Measurements from ENCODE around the gene DNAJC25. TPM values are rescaled to one million over a fixed set of nuclear protein-coding genes. Genes with fewer than 3 reads are reported as not detected.

The DNAJC25 gene
- total RNA-seq, 1 experiment from 2014 or later: 6.0 TPM

DNA sequence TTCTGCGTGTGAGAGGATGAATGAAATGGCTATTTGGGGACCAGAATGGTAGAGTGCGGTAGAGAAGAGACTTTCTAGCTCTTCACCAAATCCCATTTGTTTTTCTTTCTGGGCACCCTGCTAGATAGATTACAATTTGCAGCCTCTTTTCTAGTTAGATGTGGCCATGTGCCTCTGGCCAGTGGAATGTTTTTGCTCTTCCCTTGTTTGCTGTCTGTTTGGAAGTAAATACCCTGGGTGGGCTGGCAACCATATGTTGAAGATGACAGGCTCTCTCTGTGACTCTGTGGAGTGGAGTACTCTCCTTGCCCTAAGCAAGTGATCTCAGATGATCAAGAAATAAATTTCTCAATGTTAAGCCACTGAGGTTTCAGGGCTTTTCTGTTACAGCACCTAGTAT, 43.2 kb downstream of the DNAJC25 start:
- TF ChIP-seq TCF7L2 (IDR thresholded peaks at IDR 0.05; ENCODE audit: low read depth, low read length) (no peak), POLR2AphosphoS5 (IDR thresholded peaks at IDR 0.05; ENCODE audit: low read depth, low read length) (no peak), SIN3A (IDR thresholded peaks at IDR 0.05; ENCODE audit: borderline replicate concordance, insufficient read depth, low read depth, low read length) (no peak)
- TF ChIP-seq, protein P1, sequence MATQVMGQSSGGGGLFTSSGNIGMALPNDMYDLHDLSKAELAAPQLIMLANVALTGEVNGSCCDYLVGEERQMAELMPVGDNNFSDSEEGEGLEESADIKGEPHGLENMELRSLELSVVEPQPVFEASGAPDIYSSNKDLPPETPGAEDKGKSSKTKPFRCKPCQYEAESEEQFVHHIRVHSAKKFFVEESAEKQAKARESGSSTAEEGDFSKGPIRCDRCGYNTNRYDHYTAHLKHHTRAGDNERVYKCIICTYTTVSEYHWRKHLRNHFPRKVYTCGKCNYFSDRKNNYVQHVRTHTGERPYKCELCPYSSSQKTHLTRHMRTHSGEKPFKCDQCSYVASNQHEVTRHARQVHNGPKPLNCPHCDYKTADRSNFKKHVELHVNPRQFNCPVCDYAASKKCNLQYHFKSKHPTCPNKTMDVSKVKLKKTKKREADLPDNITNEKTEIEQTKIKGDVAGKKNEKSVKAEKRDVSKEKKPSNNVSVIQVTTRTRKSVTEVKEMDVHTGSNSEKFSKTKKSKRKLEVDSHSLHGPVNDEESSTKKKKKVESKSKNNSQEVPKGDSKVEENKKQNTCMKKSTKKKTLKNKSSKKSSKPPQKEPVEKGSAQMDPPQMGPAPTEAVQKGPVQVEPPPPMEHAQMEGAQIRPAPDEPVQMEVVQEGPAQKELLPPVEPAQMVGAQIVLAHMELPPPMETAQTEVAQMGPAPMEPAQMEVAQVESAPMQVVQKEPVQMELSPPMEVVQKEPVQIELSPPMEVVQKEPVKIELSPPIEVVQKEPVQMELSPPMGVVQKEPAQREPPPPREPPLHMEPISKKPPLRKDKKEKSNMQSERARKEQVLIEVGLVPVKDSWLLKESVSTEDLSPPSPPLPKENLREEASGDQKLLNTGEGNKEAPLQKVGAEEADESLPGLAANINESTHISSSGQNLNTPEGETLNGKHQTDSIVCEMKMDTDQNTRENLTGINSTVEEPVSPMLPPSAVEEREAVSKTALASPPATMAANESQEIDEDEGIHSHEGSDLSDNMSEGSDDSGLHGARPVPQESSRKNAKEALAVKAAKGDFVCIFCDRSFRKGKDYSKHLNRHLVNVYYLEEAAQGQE (IDR thresholded peaks at IDR 0.05; ENCODE audit: insufficient read depth in 1 of 2, low read depth in 2 of 2, low read length in 1 of 2): no peak
- TF ChIP-seq, protein P2, sequence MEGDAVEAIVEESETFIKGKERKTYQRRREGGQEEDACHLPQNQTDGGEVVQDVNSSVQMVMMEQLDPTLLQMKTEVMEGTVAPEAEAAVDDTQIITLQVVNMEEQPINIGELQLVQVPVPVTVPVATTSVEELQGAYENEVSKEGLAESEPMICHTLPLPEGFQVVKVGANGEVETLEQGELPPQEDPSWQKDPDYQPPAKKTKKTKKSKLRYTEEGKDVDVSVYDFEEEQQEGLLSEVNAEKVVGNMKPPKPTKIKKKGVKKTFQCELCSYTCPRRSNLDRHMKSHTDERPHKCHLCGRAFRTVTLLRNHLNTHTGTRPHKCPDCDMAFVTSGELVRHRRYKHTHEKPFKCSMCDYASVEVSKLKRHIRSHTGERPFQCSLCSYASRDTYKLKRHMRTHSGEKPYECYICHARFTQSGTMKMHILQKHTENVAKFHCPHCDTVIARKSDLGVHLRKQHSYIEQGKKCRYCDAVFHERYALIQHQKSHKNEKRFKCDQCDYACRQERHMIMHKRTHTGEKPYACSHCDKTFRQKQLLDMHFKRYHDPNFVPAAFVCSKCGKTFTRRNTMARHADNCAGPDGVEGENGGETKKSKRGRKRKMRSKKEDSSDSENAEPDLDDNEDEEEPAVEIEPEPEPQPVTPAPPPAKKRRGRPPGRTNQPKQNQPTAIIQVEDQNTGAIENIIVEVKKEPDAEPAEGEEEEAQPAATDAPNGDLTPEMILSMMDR (IDR thresholded peaks at IDR 0.05): no peak
- ChIA-PET CTCF (no interaction called here), POLR2A (interaction anchor here (0.6 kb wide), 1 partner anchor 333 kb away, joined by 20 read pairs; no protein-coding TSS in a partner anchor)
- intact Hi-C loops (cut with micrococcal nuclease; ENCODE audit: unreplicated experiment) (no loop called here), in situ Hi-C loops (cut with HindIII; ENCODE audit: low pct_unique_long_range_greater_than_20kb, low sequenced_read_pairs) (no loop called here)
- ATAC-seq: no peak
- H3K4me3 ChIP-seq (ENCODE audit: low read depth in 2 of 2, low read length in 2 of 2): no peak overlapping the region
- H3K36me3 ChIP-seq (ENCODE audit: control insufficient read depth, insufficient read depth, low read length): no peaks in the 10 kb centered on the region; the same call in 1 of the 2 replicates
- H3K27ac ChIP-seq (ENCODE audit: low read length): no peak overlapping the region
- DNase-seq (ENCODE audit: low read depth, low spot score): no peak
- BruUV-seq (replicated peaks): no TSS peak
- no peaks in the 10 kb centered on the region for H3K27me3 ChIP-seq (ENCODE audit: control insufficient read depth, insufficient read depth, low read length)
- H3K9me3 ChIP-seq (ENCODE audit: control insufficient read depth, insufficient read depth, low read depth, low read length): no peaks in the 10 kb centered on the region
- no peaks in the 10 kb centered on the region for H3K4me1 ChIP-seq (ENCODE audit: control insufficient read depth, insufficient read depth, low read length)

DNA sequence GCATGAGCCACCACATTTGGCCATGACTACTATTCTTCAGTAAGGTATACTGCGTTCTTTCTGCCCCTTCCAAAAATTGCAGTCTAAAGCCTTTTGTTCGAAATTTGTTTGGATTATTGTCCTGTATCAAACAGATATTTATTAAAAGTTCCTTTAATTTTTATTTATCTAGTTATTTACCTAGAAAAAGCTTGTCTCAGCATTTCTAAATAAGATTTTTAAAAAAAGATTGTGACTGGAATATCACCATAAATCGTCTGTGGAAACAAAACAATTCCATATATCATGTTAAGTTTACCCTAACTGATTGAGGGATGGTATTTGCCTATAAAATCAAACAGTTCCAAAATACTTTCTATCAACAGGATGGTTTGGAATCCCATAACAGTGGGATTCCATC, 45.0 kb downstream of the DNAJC25 start:
- no peak for ATAC-seq
- BruUV-seq (replicated peaks): no TSS peak
- ChIA-PET CTCF (no interaction called here), POLR2A (no interaction called here)
- no peaks in the 10 kb centered on the region for H3K36me3 ChIP-seq (ENCODE audit: control insufficient read depth, insufficient read depth, low read length)
- H3K27me3 ChIP-seq (ENCODE audit: control insufficient read depth, insufficient read depth, low read length): no peaks in the 10 kb centered on the region
- intact Hi-C loops (cut with micrococcal nuclease; ENCODE audit: unreplicated experiment): no loop called here
- no peaks in the 10 kb centered on the region for H3K4me1 ChIP-seq (ENCODE audit: control insufficient read depth, insufficient read depth, low read length)
- no peaks in the 10 kb centered on the region for H3K9me3 ChIP-seq (ENCODE audit: control insufficient read depth, insufficient read depth, low read depth, low read length)
- in situ Hi-C loops (cut with HindIII; ENCODE audit: low pct_unique_long_range_greater_than_20kb, low sequenced_read_pairs): no loop called here
- no peak overlapping the region for H3K4me3 ChIP-seq (ENCODE audit: low read depth in 2 of 2, low read length in 2 of 2)
- no peak for DNase-seq (ENCODE audit: low read depth, low spot score)
- TF ChIP-seq TCF7L2 (IDR thresholded peaks at IDR 0.05; ENCODE audit: low read depth, low read length) (no peak), SIN3A (IDR thresholded peaks at IDR 0.05; ENCODE audit: borderline replicate concordance, insufficient read depth, low read depth, low read length) (no peak), POLR2AphosphoS5 (IDR thresholded peaks at IDR 0.05; ENCODE audit: low read depth, low read length) (no peak)
- TF ChIP-seq, protein P2 (IDR thresholded peaks at IDR 0.05): no peak
- TF ChIP-seq, protein P1 (IDR thresholded peaks at IDR 0.05; ENCODE audit: insufficient read depth in 1 of 2, low read depth in 2 of 2, low read length in 1 of 2): no peak
- H3K27ac ChIP-seq (ENCODE audit: low read length): no peak overlapping the region
